OCI-LY7 (cell line): ENCODE results near the gene SLN. TPM values are rescaled to one million over a fixed set of nuclear protein-coding genes. Genes with fewer than 3 reads are reported as not detected.

Source experiments
- BruUV-seq: library from RNA; stranded (reverse); fragments of 400-500 nt; replicated peaks from 2 replicates; lab custom pipeline; 2021; lab: Mats Ljungman, UMichigan
- CTCF ChIA-PET: fragments of 300-600 bp; sonication (Branson Sonifier 250); formaldehyde crosslinking; loops from one replicate; lab custom pipeline; 2022; ENCODE audit warnings: antibody characterized with exemption; ENCODE audit not compliant: unreplicated experiment; lab: Charles Lee
- POLR2A ChIA-PET: fragments of 300-600 bp; sonication (Branson Sonifier 250); formaldehyde crosslinking; loops from one replicate; lab custom pipeline; 2022; ENCODE audit warnings: antibody characterized with exemption; lab: Charles Lee
- DNase-seq: peaks from one replicate; pipeline ENCODE4 v3.0.0-alpha.2; 2015; ENCODE audit warnings: low spot score
- H2AFZ ChIP-seq: fragments of 200-600 bp; sonication (generic), shearing (Covaris generic); 2 replicates; pipeline ENCODE4 v1.6.1; 2014; ENCODE audit warnings: mild to moderate bottlenecking, antibody characterized with exemption, low read length, moderate library complexity
- H3K27ac ChIP-seq: fragments of 200-600 bp; sonication (generic); 2 replicates; pipeline ENCODE4 v1.5.1; 2014; ENCODE audit warnings: mixed run types, low read depth, mild to moderate bottlenecking, moderate library complexity, low read length, inconsistent platforms; ENCODE audit not compliant: poor library complexity, severe bottlenecking
- H3K36me3 ChIP-seq: fragments of 200-600 bp; sonication (generic); 2 replicates; pipeline ENCODE4 v1.6.1; 2014; ENCODE audit warnings: mild to moderate bottlenecking, antibody characterized with exemption, low read length, moderate library complexity, mixed read lengths; ENCODE audit not compliant: insufficient read depth
- H3K4me1 ChIP-seq: fragments of 200-600 bp; sonication (generic); 2 replicates; pipeline ENCODE4 v1.5.1; 2014; ENCODE audit warnings: mild to moderate bottlenecking, low read length; ENCODE audit not compliant: insufficient read depth, poor library complexity, severe bottlenecking
- H3K4me2 ChIP-seq: fragments of 200-600 bp; sonication (generic); 2 replicates; pipeline ENCODE4 v1.6.1; 2014; ENCODE audit warnings: mild to moderate bottlenecking, low read length
- H3K4me3 ChIP-seq: fragments of 200-600 bp; sonication (generic); 2 replicates; pipeline ENCODE4 v1.5.1; 2014; ENCODE audit warnings: mild to moderate bottlenecking, low read depth, low read length; ENCODE audit not compliant: poor library complexity, severe bottlenecking
- H3K79me2 ChIP-seq: fragments of 200-600 bp; sonication (generic); 2 replicates; pipeline ENCODE4 v1.6.1; 2016; ENCODE audit warnings: low read depth, mild to moderate bottlenecking, low read length, moderate library complexity, mixed read lengths; ENCODE audit not compliant: insufficient read depth
- H3K9me2 ChIP-seq: fragments of 200-600 bp; sonication (generic); 2 replicates; pipeline ENCODE4 v1.6.1; 2016; ENCODE audit warnings: mild to moderate bottlenecking, low read length, mixed read lengths; ENCODE audit not compliant: insufficient read depth
- H3K9me3 ChIP-seq: fragments of 200-600 bp; sonication (generic); 2 replicates; pipeline ENCODE4 v1.6.1; 2014; ENCODE audit warnings: mild to moderate bottlenecking, mixed run types, low read length, mixed read lengths
- H4K20me1 ChIP-seq: fragments of 200-600 bp; sonication (generic); 2 replicates; pipeline ENCODE4 v1.6.1; 2014; ENCODE audit warnings: mild to moderate bottlenecking, antibody characterized with exemption, low read length, moderate library complexity, mixed read lengths; ENCODE audit not compliant: insufficient read depth
- EZH2phosphoT487 ChIP-seq: fragments of 200-600 bp; sonication (generic); IDR thresholded peaks from 2 replicates; pipeline ENCODE4 v1.6.1; 2018; ENCODE audit warnings: low read depth, borderline replicate concordance, mild to moderate bottlenecking, mixed run types, antibody characterized with exemption, low read length, moderate library complexity, mixed read lengths
- intact Hi-C: fragments of 100-400 bp; cut with micrococcal nuclease; formaldehyde crosslinking; loops from one replicate; pipeline ENCODE4 v1.10.0; 2022; ENCODE audit not compliant: unreplicated experiment
- total RNA-seq, 2 experiments: library from RNA; depleted of rRNA in 1 of 2; stranded (reverse); fragments of >200 nt in 1 of 2; shearing (Covaris generic) in 1 of 2; gene quantifications; 2 replicates each; pipeline ENCODE4 v1.2.3, GENCODE V29; 2014 to 2022
- TF ChIP-seq, protein P1 (sequence below): fragments of 200-600 bp; sonication (generic); conservative IDR thresholded peaks from 2 replicates; pipeline ENCODE4 v1.5.1; 2014; ENCODE audit warnings: mild to moderate bottlenecking, antibody characterized with exemption, low read length, moderate library complexity, mixed read lengths

Gene SLN
- total RNA-seq, 2 experiments from 2014 or later: not detected

DNA sequence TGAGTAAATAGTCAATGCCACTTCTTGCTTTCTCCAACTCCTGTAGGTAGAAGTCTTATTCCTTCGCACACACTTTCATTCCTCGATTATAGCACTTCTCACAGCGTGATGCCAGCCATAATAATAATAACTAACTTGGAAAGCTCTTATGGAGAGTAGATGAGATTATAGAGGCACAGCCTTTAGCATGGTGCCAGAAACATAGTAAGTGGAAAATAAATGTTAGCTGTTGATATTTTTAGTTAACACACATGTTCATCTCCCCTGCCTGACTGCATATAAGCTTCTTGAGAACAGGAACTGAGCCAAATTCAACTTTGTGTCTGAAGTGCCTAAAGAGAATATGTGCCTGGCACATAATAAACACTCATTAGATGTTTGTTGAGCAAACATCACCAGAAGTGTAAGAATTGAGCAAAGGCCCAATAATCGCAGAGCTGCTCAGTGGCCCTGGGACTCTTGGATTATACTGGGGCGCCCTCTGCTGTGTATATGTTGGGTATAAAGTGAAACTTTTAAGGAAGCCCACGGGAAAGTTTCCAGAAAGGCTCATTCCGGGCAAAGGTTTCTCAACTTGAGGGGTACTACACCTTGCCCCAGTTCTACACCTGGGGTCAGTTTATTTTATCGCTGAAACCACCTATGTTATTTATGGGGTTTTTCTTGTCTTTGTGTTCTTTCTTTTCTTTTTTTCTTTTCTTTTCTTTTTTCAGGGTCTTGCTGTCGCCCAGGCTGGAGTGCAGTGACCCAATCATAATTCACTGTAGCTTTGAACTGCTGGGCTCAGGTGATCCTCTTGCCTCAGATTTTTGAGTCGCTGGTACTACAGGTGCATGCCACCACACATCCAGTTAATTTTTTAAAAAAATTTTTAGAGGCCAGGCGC lies 22.3 kb downstream of the SLN start:
- ChIA-PET CTCF (interaction anchor here (0.9 to 2.3 kb wide), 2 partner anchors 14 to 127 kb away, joined by 3 to 11 read pairs; no protein-coding TSS in a partner anchor), POLR2A (interaction anchor here (1.0 to 1.9 kb wide), 3 partner anchors 113 to 126 kb away, joined by 3 to 6 read pairs (median 4); no protein-coding TSS in a partner anchor)
- peak; percentile 61 for DNase-seq
- BruUV-seq: no TSS peak
- intact Hi-C loops: loop anchor here (1.0 kb wide), 2 partner anchors 126 to 140 kb away; no protein-coding TSS in a partner anchor
- Histone ChIP-seq H3K9me3 (no peaks in the 10 kb centered on the region), H3K4me1 (no peaks in the 10 kb centered on the region), H3K36me3 (no peaks in the 10 kb centered on the region), H2AFZ (no peak overlapping the region), H3K4me3 (no peak overlapping the region), H3K27ac (no peak overlapping the region), H4K20me1 (no peaks in the 10 kb centered on the region), H3K9me2 (no peaks in the 10 kb centered on the region), H3K79me2 (no peaks in the 10 kb centered on the region), H3K4me2 (no peak overlapping the region)
- TF ChIP-seq, protein P1, sequence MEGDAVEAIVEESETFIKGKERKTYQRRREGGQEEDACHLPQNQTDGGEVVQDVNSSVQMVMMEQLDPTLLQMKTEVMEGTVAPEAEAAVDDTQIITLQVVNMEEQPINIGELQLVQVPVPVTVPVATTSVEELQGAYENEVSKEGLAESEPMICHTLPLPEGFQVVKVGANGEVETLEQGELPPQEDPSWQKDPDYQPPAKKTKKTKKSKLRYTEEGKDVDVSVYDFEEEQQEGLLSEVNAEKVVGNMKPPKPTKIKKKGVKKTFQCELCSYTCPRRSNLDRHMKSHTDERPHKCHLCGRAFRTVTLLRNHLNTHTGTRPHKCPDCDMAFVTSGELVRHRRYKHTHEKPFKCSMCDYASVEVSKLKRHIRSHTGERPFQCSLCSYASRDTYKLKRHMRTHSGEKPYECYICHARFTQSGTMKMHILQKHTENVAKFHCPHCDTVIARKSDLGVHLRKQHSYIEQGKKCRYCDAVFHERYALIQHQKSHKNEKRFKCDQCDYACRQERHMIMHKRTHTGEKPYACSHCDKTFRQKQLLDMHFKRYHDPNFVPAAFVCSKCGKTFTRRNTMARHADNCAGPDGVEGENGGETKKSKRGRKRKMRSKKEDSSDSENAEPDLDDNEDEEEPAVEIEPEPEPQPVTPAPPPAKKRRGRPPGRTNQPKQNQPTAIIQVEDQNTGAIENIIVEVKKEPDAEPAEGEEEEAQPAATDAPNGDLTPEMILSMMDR: peak; percentile 85
- TF ChIP-seq EZH2phosphoT487: no peak

DNA sequence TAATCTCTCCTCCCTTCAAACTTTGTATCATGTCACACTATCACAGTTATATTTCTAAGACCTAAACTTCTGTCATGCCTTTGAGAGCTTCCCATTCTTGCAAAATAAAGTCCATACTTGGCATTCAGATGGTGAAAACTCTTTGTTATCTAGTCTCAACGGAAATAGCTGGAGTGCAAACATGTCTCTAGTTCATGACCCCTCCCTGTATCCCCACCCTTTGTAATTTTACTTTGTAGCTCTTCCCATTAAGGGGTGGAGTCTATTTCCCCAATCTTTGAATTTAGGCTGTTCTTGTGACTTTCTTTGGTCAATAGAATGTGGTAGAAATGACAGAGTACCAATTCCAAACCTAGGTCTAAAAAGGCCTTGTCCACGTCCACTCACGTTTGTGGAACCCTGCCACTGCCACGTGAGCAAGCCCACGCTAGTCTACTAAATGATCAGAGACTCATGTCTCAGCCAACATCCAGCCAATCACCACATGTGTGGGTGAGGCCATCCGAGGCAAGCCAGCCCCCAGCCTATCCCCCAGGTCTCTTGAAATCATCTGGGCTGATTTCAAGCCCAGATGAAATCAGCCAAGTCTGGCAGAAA lies 23.4 kb downstream of the SLN start:
- H3K4me1 ChIP-seq: no peaks in the 10 kb centered on the region
- CTCF ChIA-PET: interaction anchor here (2.3 kb wide), 1 partner anchor 125 kb away, joined by 11 read pairs; no protein-coding TSS in a partner anchor
- no peaks in the 10 kb centered on the region for H4K20me1 ChIP-seq
- no peak overlapping the region for H3K4me2 ChIP-seq
- no peak for DNase-seq
- H3K9me2 ChIP-seq: no peaks in the 10 kb centered on the region
- intact Hi-C loops: no loop called here
- BruUV-seq: no TSS peak
- no peaks in the 10 kb centered on the region for H3K36me3 ChIP-seq
- no peak for TF ChIP-seq EZH2phosphoT487
- TF ChIP-seq, protein P1: no peak
- no peak overlapping the region for H3K27ac ChIP-seq
- POLR2A ChIA-PET: interaction anchor here (0.5 to 1.9 kb wide), 4 partner anchors 120 to 139 kb away, joined by 3 to 6 read pairs (median 4); no protein-coding TSS in a partner anchor
- no peak overlapping the region for H3K4me3 ChIP-seq
- H2AFZ ChIP-seq: no peak overlapping the region
- no peaks in the 10 kb centered on the region for H3K79me2 ChIP-seq
- H3K9me3 ChIP-seq: no peaks in the 10 kb centered on the region
